Erythroblast (primary cell): ENCODE measurements around the gene PRR35.

ENCODE experiments used
- GATA1 ChIP-seq: IDR thresholded peaks from 2 replicates; pipeline ENCODE4 v1.6.1; 2011; ENCODE audit warnings: low read depth, mild to moderate bottlenecking, control low read depth, low read length, moderate library complexity
- POLR2A ChIP-seq: IDR thresholded peaks from 2 replicates; pipeline ENCODE4 v1.6.1; 2011; ENCODE audit warnings: mild to moderate bottlenecking, low read length

DNA sequence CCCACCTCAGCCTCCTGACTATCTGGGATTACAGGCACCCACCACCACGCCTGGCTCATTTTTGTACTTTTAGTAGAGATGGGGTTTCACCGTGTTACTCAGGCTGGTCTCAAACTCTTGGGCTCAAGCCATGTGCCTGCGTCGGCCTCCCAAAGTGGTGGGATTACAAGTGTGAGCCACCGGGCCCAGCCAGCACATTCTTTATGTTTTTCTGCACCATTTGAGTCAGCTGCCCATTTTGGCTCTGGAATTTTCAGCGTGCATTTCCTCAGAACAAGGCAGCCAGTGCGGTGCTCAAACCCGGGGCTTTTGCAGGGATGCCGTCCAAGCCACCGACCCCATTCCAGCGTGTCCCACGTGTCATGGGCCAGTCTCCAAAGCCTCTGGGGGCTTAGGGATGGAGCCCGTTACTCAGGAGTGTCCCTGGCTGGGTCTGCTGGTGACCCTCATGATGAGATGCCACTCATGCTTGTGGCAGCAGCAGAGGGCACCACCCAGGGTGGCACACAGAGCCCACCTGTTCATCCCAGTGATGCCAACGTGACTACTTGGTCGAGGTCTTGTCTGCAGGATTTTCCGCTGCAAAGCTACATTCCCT lies 26.0 kb downstream of the PRR35 start:
- no peak for TF ChIP-seq POLR2A
- TF ChIP-seq GATA1: no peak
